Left renal cortex interstitium (tissue), 4 donors: Measurements from ENCODE around the gene ZBTB46. TPM values are rescaled to one million over a fixed set of nuclear protein-coding genes. Genes with fewer than 3 reads are reported as not detected.
"Not testable (repeated sequence)": the region's sequence is repeated elsewhere in the genome, so short reads cannot be mapped to it uniquely, and the experiment has no call there.

Experiments
- DNase-seq, 4 donors: peaks; one replicate each; pipeline ENCODE4 v3.0.0-alpha.2; 2013; ENCODE audit warnings: low read depth in 4 of 4, low spot score in 2 of 4, missing footprints in 1 of 4
- polyA plus RNA-seq, 4 donors: library from polyadenylated mRNA; unstranded; fragments of 120-200 nt; gene quantifications; one replicate each; pipeline ENCODE4 v1.2.1, GENCODE V29; 2013; ENCODE audit not compliant: insufficient read length in 4 of 4

Gene ZBTB46
- polyA plus RNA-seq, 4 donors, result 13.9 to 25.7 (median 20.6) TPM

DNA sequence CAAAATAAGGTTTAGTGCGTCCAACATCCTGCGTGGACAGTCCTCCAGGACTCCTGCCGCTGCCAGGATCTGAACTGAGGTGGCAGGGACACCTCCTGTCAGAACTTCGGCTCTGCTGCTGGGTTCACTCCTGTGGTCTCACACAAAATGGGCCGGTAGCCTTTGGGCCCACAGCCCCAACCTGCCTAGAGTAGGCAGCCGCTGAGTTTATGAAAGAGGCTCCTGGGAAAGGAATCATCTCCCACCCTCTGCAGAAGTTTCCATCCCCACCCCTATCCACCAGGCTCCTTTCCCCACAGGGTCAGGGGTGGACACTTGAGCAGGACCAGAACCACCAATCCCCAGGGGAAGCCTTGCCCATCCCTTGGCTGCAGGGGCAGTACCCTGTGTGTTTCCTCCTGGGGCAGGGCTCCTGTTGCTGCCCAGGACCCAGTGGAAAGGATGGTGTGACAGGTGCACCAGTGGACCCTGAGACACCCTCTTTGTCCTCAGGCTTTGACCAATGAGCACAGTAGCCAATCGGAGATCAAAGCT is 28.2 kb upstream of the ZBTB46 start:
- DNase-seq, result no peak

DNA sequence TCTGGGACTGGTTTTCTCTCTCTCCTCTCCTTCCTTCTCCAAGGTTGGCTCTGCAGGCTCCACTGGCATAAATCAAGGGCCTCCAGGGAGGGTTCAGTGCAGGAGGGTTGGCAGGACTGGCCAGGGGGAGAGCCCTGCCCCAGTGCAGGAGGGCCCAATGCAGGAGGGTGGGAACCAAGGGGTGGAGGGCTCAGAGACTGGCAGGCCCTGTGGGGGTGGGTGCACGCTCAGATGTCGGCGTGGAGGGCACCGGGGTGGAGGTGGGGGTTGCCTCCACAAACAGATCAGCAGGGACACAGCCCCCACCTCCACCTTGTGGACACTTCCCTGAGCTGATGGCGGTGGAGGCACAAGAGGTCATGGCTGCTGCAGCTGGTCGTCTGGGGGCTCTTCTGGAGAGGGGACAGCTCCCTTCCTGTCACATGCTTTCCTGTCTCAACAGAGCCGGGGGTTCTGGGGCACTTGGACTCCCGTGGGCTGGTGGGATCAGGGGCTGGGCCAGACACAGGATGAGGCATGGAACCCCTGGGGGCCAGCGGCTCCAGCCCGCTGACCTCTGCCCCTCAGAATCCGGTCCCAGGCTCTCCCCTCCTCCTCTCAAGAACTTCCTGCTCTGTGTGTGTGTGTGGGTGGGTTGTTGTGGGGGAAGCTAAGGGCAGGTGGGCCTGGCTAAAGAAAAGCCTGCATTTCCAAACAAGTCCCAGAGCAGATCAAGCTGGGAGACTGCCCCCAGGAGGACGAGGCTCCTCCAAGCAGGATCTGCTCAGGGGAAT is 27.5 kb upstream of the ZBTB46 start:
- DNase-seq, result peak in 2 of 4 donors; percentile 70 to 83

DNA sequence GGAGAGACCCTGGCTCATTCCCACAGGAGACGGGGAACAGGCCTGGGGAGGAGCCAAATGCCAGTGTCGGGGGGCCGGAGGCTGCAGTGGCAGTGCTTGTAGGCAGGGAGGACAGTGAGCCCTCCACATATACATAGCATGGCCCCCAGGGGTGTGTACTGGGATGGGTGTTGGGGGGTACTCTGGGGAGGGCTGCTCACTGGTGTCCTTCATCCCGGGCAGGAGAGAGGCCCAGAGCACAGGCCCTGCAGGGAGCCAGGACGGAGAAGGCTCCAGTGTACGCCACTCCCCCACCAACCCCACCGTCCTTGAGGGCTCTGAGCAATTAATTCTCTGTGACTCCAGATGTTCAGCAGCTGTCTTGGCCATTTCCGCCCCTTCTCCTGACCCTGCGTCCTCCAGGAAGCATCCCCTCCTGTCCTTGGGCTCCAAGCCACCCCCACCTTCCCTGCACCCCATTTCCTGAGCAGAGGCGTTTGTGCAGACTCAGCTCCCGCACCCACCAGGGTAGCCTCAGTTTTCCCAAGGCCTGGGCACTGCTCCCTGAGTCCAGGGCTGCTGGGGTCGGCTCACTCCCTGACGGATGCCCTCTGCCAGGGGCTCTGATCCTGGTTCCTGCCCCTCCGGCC is 26.8 kb upstream of the ZBTB46 start:
- DNase-seq, result no peak

DNA sequence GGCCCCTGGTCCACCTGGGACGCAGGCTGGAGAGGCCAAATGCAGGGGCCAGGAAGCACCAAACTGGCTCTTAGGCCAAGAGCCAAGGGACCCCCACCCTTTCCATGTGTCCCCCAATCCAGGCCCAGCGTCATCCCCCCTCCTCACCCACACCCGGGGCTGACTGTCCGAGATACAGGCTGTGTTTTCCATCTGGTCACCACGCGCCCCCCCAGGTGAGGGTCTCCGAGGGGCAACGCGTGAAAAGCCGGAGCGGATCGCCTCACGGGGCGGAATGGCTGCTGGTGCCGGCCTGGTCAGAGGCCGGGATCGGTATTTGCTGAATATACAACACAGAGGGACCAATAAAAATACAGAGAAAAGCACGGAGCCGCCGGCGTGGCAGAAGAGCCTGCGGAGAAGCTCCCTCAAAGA is 25.0 kb upstream of the ZBTB46 start:
- no peak for DNase-seq

DNA sequence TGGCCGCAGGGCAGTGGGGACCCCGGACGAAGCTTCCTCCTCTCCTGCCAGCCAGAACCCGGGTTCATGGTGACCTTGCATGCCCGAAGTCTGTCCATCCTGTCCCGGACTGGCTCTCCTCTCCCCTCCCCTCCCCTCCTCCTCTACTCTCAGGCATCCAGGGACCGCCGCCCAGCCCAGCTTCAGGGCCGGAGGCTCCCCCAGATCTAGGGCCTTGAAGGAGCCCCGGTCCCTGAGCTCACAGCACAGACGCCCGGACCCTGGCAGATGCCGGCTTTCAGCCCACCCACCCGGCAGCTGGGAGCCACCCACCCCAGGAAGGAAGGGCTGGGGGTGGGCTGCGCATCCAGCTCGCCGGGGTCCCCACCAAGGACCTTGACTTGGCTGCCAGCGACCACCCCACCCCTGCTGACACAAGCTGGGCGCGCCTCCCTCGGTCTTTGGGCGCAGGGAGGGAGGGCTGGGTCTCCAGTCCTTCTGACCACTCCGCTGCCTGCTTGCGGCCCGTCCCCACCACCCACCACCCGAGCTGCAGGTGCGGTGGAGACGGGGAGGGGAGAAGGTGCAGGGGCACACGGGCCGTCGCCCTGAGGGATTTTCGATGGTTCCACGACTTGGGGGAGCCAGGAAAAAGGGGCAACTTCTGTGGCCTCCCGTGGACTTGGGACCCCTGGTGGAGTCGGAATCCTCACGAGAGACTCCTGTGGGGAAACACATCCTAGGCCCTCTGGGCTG is 24.5 kb upstream of the ZBTB46 start:
- DNase-seq, result no peak

DNA sequence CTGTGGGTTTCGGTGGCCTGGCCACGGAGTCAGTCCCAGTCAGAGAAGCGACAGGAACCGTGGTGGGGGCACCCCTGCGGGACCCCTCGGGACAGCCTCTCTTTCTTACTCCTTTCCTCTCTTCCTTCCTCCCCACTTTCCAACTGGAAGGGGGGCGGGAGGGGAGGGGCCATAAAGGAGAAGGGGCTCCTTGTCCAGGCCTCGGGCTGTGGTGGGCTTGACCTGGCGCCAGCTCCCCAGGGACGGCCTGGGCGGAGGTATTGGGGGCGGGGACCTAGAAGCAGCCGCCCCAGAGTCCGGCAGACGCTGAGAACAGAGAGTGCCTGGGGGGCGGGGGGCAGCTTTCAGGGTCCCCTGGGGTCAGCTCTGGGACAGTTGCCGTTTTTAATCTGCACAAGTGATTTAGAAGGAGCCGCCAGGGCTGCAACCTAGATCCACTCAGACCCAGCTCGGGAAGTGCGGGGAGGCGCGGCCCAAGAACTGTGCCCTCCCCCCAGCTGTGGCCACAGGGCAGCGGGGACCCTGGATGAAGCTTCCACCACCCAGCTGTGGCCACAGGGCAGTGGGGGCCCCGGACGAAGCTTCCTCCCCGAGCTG is 23.8 kb upstream of the ZBTB46 start:
- no peak for DNase-seq

DNA sequence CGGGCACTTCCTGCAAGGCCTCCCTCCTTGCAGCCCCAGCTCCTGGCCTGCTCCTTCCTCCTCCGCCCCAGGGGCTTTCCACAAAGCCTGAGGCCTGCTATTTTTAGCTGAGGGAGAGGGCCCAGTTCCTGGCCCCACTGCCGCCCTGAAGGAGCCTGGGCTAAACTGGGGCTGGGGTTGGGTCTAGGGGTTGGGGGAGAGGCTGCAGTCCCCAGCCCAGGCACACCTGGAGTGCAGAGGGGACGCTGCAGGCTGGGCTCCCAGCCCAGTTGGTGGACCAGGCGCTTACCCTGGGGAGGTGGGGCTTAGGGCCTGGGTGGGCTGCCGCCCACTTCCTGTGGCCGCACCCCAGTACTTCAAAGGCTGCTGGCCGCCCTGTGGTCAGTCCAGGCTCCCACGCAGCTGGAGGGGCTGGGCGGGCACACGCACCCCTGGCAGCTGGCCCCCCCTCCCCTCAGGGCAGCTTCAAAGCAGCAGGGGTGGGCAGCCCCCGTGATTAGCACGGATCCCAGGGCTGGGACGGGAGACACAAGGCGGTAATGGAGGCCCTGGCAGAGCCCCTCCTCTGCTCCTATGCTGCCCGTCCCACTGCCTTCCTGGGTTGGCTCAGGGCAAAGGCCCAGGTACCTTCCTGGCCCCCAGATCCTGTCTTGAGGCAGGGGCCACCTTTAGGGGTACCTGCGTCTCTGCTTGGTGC is 23.2 kb upstream of the ZBTB46 start:
- DNase-seq, result no peak

DNA sequence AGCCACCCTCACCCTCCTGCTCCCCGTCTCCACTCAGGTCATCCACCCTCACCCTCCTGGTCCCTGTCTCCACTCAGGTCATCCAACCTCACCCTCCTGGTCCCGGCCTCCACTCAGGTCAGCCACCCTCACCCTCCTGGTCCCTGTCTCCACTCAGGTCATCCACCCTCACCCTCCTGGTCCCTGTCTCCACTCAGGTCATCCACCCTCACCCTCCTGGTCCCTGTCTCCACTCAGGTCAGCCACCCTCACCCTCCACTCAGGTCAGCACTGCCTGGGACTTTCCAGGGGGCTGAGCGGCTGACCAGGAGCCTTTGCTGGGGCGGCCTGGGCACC is 22.6 kb upstream of the ZBTB46 start:
- not testable (repeated sequence) for DNase-seq

DNA sequence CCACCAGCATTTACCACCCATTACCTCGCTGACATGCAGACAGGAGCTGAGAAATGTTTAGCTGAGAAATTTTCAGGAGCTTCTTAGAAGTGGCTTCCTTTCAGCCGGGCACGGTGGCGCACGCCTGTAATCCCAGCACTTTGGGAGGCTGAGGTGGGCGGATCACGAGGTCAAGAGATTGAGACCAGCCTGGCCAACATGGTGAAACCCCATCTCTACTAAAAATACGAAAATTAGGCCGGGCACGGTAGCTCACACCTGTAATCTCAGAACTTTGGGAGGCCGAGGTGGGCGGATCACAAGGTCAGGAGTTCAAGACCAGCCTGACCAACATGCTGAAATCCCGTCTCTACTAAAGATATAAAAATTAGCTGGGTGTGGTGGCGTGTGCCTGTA is 20.5 kb upstream of the ZBTB46 start:
- DNase-seq, result not testable (repeated sequence)

DNA sequence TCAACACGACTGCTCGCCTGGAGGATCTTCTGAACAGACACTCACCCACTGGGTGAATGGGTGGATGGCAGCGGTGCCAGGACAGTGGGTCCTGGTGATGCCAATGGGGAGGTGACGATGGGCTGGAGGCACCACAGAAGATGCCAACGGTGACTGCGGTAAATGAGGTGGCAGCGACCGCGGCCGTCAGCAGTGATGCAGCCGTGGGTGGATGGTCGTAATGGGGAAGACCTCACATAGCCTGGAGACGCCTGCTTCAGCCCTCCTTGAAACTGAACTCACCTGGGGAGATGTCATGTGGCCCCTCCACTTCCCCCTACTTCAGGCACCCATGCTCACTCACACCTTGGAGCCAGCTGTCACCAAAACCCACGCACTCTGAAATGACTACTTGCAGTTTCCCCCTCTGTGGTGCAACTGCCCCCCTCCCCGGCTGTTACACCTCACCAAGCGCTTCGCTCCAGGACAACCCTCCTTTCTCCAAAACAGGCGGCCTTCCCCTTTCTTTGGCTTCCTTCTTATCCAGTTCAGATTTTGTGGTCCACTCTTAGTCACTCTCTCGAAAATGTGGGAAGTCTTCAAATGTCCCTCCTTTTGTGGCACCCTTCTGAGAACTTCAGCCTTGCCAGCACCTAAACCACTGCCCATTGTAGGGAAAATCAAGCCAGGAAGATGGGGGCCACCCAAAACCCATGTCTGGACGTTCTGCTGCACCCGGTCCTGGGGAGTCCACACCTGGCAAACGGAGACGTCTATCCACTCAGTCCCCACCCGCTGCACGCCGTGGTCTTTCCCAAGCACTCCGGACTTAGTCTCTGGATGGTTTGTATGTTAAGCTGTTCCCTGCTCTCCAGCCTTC is 19.9 kb upstream of the ZBTB46 start:
- no peak for DNase-seq

DNA sequence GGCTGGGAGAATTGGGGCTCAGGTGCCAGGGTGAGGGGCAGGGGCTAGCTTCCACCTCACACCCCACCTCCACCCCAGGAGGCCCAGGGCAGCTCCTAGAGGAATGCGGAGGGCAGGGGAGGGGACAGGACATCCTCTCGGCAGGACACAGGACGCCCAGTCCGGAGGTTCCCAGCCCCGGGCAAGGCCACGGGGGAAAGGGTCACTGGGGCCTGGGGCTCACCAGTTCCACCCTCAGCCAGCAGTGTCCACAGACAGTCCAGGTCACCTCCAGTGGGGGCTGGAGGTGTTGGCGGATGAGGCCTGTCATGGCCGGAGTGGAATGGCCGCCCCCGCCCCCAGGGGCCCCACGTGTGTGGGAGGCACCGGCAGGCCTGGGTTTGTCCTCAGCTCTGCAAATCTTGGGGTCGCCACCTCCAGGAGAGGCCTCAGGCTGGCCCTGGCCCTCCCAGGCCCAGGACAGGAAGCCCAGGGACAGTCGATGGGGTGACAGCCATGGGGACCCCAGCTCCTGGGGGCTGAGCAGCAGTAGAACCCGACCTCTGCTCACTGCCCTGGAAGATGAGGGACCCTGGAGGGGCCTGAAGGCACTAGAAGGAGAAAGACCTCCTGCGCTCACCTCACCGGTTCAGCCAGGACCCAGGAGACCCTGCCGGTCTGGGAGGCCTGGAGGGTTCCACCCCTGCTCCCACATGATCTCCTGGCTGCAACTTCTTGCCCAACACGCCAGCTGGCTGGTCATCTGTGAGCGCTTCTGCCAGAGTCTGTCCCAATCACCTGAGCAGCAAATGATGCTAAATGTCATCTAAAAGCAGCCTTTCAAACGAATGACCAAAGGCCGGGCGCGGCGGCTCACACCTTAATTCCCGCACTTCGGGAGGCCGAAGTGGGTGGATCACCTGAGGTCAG is 17.2 kb upstream of the ZBTB46 start:
- no peak for DNase-seq

DNA sequence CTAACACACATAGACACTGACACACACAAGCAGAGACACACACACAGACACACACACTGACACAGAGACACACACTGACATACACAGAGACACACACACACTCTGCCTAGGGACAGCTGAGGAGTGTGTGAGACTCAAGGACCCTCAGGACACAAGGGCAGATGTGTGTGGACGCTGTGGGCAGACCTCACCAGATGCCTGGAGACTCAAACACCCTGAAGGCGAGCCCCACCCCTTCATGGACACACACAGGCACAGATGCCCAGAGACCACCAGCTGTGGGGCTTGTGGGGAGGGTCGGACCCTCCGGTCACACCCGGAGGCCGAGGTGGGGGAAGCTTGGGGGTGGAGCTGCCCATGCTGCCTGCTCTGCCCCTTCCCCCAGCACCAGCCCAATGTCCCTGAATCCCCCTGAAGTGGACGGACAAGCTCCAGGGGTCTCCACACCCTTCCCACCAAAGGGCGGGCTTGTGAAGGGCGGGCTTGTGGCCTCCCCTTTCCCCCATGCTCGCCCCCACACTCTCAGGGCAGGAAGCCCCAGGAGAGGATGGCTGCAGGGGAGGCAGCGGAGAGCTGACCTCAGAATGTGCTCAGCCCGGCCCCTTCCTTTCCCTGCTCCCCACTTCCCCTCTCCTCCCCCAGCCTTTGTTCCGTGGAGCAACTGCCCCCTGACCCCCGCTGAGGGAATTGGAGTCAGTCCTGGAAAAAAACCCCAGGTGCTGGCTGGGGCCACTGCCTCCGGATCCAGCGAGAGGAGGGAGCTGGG is 16.4 kb upstream of the ZBTB46 start:
- no peak for DNase-seq

DNA sequence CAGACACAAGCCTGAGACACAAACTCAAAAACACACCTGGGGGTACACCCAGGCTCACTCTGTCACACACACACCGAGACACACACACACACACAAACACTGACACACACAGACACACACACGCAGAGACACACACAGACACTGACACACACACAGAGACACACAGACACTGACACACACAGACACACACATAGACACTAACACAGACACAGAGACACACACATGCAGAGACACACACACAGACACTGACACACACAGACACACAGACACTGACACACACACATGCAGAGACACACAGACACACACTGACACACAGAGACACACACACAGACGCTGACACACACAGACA is 15.8 kb upstream of the ZBTB46 start:
- DNase-seq, result no peak

DNA sequence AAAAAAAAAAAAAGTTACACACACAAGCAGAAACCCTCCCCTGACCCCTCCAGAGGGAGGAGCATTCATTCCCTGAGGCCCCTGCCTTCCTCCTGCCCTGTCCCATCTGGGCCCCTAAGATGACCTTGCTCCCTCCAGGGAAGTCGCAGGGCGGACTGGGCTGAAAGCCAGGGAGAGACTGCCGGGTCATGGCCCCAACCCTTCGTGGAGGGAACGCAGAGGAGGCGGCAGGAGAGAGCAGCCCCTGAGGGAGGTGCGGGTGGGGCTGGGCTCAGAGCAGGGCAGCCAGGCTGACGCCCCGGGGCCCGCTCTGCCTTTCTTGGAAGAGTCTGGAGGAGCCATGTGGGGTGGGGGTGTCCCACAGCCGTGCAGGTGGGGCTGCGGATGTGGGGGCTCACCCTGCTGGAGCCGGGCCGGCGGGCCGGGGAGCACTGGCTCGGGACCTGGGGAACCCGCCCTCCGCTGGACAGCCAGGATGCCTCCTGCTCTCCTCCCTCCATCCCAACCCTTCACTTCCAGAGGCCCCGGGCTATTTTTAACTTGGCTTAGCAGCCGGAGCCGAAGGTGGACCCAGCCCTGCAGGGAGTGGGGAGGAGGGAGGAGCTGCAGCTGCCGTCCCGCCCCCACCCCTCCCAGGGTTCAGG is 15.2 kb upstream of the ZBTB46 start:
- DNase-seq, result no peak

DNA sequence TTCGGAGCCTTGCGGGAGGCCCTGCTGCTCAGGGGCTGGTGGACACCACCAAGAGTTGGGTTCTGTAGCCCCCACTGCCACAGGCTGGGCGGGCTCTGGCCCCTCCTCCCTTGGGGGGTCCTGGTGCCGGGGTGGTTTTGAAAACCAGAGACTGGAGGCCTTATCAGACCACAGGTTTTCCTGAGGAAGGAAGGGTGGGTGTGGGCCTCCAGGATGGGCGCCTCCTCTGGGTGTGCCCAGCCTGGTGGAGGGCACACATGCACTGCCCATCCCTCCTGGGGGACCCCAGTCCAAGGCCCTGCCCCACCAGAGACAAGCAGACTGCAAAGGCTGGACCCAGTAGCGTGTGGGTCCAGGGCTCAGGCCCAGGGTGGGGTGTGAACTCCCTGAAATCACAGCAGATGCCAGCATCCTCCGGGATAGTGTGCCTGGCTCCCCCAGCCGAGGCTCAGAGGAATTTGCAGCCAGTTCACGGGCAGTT is 13.5 kb upstream of the ZBTB46 start:
- no peak for DNase-seq

DNA sequence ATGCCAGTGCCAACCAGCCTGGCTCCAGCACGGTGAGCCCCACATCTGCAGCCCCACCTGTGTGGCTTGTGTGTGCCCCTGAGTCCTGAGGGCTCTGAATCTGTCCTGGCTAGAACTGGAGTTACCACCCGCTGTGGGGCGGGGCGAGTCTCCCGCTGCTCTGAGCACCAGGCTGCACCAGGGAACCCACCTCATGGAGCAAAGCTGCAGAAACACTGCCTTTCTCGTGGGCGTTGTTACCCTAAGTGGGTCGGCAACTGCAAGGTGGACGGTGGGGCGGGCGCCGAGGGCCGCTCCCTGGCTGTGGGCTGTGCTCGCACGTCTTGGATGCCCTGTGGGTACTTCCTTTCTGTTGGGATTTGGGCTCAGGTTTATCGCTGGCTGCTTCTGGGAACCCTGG is 12.7 kb upstream of the ZBTB46 start:
- DNase-seq, result no peak

DNA sequence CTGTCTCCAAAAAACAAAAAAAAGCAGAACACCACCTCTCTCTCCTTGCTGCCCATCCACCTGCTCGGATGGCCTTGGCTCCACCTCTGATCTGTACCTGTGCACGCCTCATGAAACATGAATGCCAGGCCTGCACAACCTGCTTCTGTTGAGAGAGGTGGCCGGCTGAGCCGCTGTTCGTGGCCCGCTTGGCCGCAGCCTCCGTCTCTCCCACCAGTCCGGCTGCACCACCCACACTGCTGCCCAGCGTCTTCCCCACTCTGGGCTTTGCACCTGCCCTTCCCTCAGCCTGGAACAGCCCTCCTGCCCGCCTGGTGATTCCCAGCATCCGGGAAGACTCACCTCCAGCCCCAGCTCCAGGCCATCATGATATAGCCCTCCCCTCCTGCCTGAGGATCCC is 12.2 kb upstream of the ZBTB46 start:
- DNase-seq, result no peak
